Measurements from ENCODE around the gene C17orf58.
"Not testable (repeated sequence)": the region's sequence is repeated elsewhere in the genome, so short reads cannot be mapped to it uniquely, and the experiment has no call there.

Gene C17orf58

DNA sequence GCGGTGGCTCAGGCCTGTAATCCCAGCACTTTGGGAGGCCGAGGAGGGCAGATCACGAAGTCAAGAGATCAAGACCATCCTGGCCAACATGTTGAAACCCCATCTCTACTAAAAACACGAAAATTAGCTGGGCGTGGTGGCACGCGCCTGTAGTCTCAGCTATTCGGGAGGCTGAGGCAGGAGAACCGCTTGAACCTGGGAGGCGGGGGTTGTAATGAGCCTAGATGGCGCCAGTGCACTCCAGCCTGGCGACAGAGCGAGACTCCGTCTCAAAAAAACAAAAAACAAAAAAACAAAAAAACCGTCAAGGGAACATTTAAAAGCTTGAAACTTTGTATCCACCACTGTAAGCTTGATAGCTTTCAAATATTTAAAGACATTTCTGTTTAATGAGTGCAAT, 26.3 kb upstream of the C17orf58 start:
- not testable (repeated sequence) for H2AFZ ChIP-seq (ENCODE audit: low read depth, low read length); H2BK5ac ChIP-seq (ENCODE audit: low read depth, low read length, poor library complexity, severe bottlenecking); H3K27me3 ChIP-seq (ENCODE audit: control insufficient read depth in 1 of 2, insufficient read depth in 1 of 2, low read length in 2 of 2); H3K36me3 ChIP-seq (ENCODE audit: control insufficient read depth in 1 of 2, insufficient read depth in 2 of 2, low read depth in 1 of 2, low read length in 2 of 2); H3K9ac ChIP-seq (ENCODE audit: low read length); H3K4me3 ChIP-seq (ENCODE audit: insufficient read depth in 1 of 2, low read depth in 1 of 2, low read length in 2 of 2); H3K9me3 ChIP-seq (ENCODE audit: control insufficient read depth, low read length); H2AK5ac ChIP-seq (ENCODE audit: low read length, severe bottlenecking); H3K4me2 ChIP-seq (ENCODE audit: low read length, poor library complexity, severe bottlenecking); H3K27ac ChIP-seq (ENCODE audit: low read length, poor library complexity, severe bottlenecking); H3K79me1 ChIP-seq (replicated peaks; ENCODE audit: low read length, poor library complexity, severe bottlenecking); H3K18ac ChIP-seq (ENCODE audit: low read depth in 1 of 2, low read length in 2 of 2); H4K8ac ChIP-seq (ENCODE audit: low read length); H3K4ac ChIP-seq (ENCODE audit: low read depth in 1 of 2, low read length in 2 of 2); H3K4me1 ChIP-seq (ENCODE audit: control insufficient read depth, insufficient read depth, low read depth, low read length); H3K23ac ChIP-seq (ENCODE audit: low read length in 2 of 2); H2BK120ac ChIP-seq (ENCODE audit: low read depth, low read length); H3K14ac ChIP-seq (ENCODE audit: low read length in 2 of 2); H2BK12ac ChIP-seq (ENCODE audit: low read length in 2 of 2); H2BK15ac ChIP-seq (ENCODE audit: low read depth, poor library complexity, severe bottlenecking); DNase-seq; H4K91ac ChIP-seq (ENCODE audit: low read length)
- WGBS, result 89% methylated on average over 10 of the region's 15 CpGs

DNA sequence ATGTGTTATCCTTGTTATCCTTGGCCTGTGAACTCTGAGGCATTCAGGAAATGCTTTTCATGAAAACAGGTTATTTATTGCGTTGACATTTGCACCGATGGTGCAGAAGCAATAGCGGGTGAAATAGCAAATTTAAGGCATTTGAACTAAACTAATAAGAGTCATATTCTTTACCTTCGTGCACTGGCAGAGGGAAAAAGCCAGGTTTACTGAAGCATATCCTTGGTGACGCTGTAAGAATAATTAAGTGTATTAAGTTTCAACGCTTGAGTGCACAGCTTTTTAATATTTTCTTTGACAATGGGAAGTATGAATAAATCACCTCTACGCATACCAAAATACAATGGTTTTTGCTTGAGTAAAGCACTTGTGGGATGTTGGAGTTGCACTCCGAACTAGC, 25.7 kb upstream of the C17orf58 start:
- WGBS, result 92% methylated on average over 8 of the region's 8 CpGs
- no peak overlapping the region for H3K4me3 ChIP-seq (ENCODE audit: insufficient read depth in 1 of 2, low read depth in 1 of 2, low read length in 2 of 2)
- H3K79me1 ChIP-seq (replicated peaks; ENCODE audit: low read length, poor library complexity, severe bottlenecking), result no peaks in the 10 kb centered on the region
- no peaks in the 10 kb centered on the region for H3K36me3 ChIP-seq (ENCODE audit: control insufficient read depth in 1 of 2, insufficient read depth in 2 of 2, low read depth in 1 of 2, low read length in 2 of 2)
- no peaks in the 10 kb centered on the region for H3K9me3 ChIP-seq (ENCODE audit: control insufficient read depth, low read length)
- H3K4ac ChIP-seq (ENCODE audit: low read depth in 1 of 2, low read length in 2 of 2), result no peak overlapping the region
- H2BK15ac ChIP-seq (ENCODE audit: low read depth, poor library complexity, severe bottlenecking), result no peak overlapping the region
- H3K27ac ChIP-seq (ENCODE audit: low read length, poor library complexity, severe bottlenecking), result no peak overlapping the region
- no peak overlapping the region for H3K14ac ChIP-seq (ENCODE audit: low read length in 2 of 2)
- no peak overlapping the region for H3K4me2 ChIP-seq (ENCODE audit: low read length, poor library complexity, severe bottlenecking)
- no peak overlapping the region for H4K91ac ChIP-seq (ENCODE audit: low read length)
- no peak overlapping the region for H2AFZ ChIP-seq (ENCODE audit: low read depth, low read length)
- H4K8ac ChIP-seq (ENCODE audit: low read length), result no peak overlapping the region
- DNase-seq, result no peak
- H3K27me3 ChIP-seq (ENCODE audit: control insufficient read depth in 1 of 2, insufficient read depth in 1 of 2, low read length in 2 of 2), result no peaks in the 10 kb centered on the region
- no peak overlapping the region for H3K18ac ChIP-seq (ENCODE audit: low read depth in 1 of 2, low read length in 2 of 2)
- H2AK5ac ChIP-seq (ENCODE audit: low read length, severe bottlenecking), result no peak overlapping the region
- no peak overlapping the region for H2BK12ac ChIP-seq (ENCODE audit: low read length in 2 of 2)
- H3K23ac ChIP-seq (ENCODE audit: low read length in 2 of 2), result no peak overlapping the region
- no peak overlapping the region for H2BK120ac ChIP-seq (ENCODE audit: low read depth, low read length)
- H2BK5ac ChIP-seq (ENCODE audit: low read depth, low read length, poor library complexity, severe bottlenecking), result no peak overlapping the region
- no peak overlapping the region for H3K9ac ChIP-seq (ENCODE audit: low read length)
- no peaks in the 10 kb centered on the region for H3K4me1 ChIP-seq (ENCODE audit: control insufficient read depth, insufficient read depth, low read depth, low read length)

DNA sequence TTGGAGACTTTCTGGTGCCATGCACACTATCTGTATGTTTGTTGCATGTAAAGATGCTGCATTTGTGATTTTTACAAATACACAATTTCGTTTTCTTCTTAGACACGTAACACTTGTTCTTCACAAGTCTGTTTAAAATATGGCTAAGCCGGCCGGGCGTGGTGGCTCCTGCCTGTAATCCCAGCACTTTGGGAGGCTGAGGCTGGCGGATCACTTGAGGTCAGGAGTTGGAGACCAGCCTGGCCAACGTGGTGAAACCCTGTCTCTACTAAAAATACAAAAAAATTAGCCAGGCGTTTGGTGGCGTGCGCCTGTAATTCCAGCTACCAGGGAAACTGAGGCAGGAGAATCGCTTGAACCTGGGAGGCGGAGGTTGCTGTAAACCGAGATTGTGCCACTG, 24.5 kb upstream of the C17orf58 start:
- H2BK120ac ChIP-seq (ENCODE audit: low read depth, low read length); H2BK15ac ChIP-seq (ENCODE audit: low read depth, poor library complexity, severe bottlenecking); H2AK5ac ChIP-seq (ENCODE audit: low read length, severe bottlenecking); H3K14ac ChIP-seq (ENCODE audit: low read length in 2 of 2); H2BK12ac ChIP-seq (ENCODE audit: low read length in 2 of 2); H2BK5ac ChIP-seq (ENCODE audit: low read depth, low read length, poor library complexity, severe bottlenecking); H3K23ac ChIP-seq (ENCODE audit: low read length in 2 of 2); H3K18ac ChIP-seq (ENCODE audit: low read depth in 1 of 2, low read length in 2 of 2); H3K4me2 ChIP-seq (ENCODE audit: low read length, poor library complexity, severe bottlenecking); H3K4ac ChIP-seq (ENCODE audit: low read depth in 1 of 2, low read length in 2 of 2); H3K27me3 ChIP-seq (ENCODE audit: control insufficient read depth in 1 of 2, insufficient read depth in 1 of 2, low read length in 2 of 2); H3K4me1 ChIP-seq (ENCODE audit: control insufficient read depth, insufficient read depth, low read depth, low read length); H3K27ac ChIP-seq (ENCODE audit: low read length, poor library complexity, severe bottlenecking); H3K79me1 ChIP-seq (replicated peaks; ENCODE audit: low read length, poor library complexity, severe bottlenecking); DNase-seq; H4K8ac ChIP-seq (ENCODE audit: low read length); H3K36me3 ChIP-seq (ENCODE audit: control insufficient read depth in 1 of 2, insufficient read depth in 2 of 2, low read depth in 1 of 2, low read length in 2 of 2); H2AFZ ChIP-seq (ENCODE audit: low read depth, low read length); H4K91ac ChIP-seq (ENCODE audit: low read length); H3K9me3 ChIP-seq (ENCODE audit: control insufficient read depth, low read length): not testable (repeated sequence)
- 89% methylated on average over 13 of the region's 13 CpGs for whole genome bisulfite sequencing
- Histone ChIP-seq H3K4me3 (ENCODE audit: insufficient read depth in 1 of 2, low read depth in 1 of 2, low read length in 2 of 2) (peak overlapping the region in 1 of 2 experiments; percentile 84), H3K9ac (ENCODE audit: low read length) (peak overlapping the region; percentile 83)

- Histone ChIP-seq H3K4me2 (ENCODE audit: low read length, poor library complexity, severe bottlenecking) (peak overlapping the region; percentile 96), H3K79me1 (replicated peaks; ENCODE audit: low read length, poor library complexity, severe bottlenecking) (no peaks in the 10 kb centered on the region), H3K36me3 (ENCODE audit: control insufficient read depth in 1 of 2, insufficient read depth in 2 of 2, low read depth in 1 of 2, low read length in 2 of 2) (no peaks in the 10 kb centered on the region), H4K91ac (ENCODE audit: low read length) (no peak overlapping the region), H2BK5ac (ENCODE audit: low read depth, low read length, poor library complexity, severe bottlenecking) (no peak overlapping the region), H3K18ac (ENCODE audit: low read depth in 1 of 2, low read length in 2 of 2) (peak overlapping the region; percentile 72 to 76), H2BK15ac (ENCODE audit: low read depth, poor library complexity, severe bottlenecking) (no peak overlapping the region), H3K4me3 (ENCODE audit: insufficient read depth in 1 of 2, low read depth in 1 of 2, low read length in 2 of 2) (peak overlapping the region; percentile 65 to 84), H2BK120ac (ENCODE audit: low read depth, low read length) (no peak overlapping the region), H3K4ac (ENCODE audit: low read depth in 1 of 2, low read length in 2 of 2) (peak overlapping the region in 1 of 2 experiments; percentile 86), H2AK5ac (ENCODE audit: low read length, severe bottlenecking) (no peak overlapping the region), H3K9ac (ENCODE audit: low read length) (peak overlapping the region; percentile 83), H2BK12ac (ENCODE audit: low read length in 2 of 2) (no peak overlapping the region), H3K27ac (ENCODE audit: low read length, poor library complexity, severe bottlenecking) (peak overlapping the region; percentile 67), H3K14ac (ENCODE audit: low read length in 2 of 2) (peak overlapping the region in 1 of 2 experiments; percentile 81), H3K23ac (ENCODE audit: low read length in 2 of 2) (no peak overlapping the region), H3K4me1 (ENCODE audit: control insufficient read depth, insufficient read depth, low read depth, low read length) (no peaks in the 10 kb centered on the region), H3K27me3 (ENCODE audit: control insufficient read depth in 1 of 2, insufficient read depth in 1 of 2, low read length in 2 of 2) (no peaks in the 10 kb centered on the region), H3K9me3 (ENCODE audit: control insufficient read depth, low read length) (no peaks in the 10 kb centered on the region), H4K8ac (ENCODE audit: low read length) (peak overlapping the region; percentile 73), H2AFZ (ENCODE audit: low read depth, low read length) (peak overlapping the region; percentile 76)
- 3% methylated on average over 6 of the region's 12 CpGs for WGBS
- DNase-seq, result no peak
These were observed 24.1 kb upstream of the C17orf58 start for GRCh38 chr17:68020409-68020756.
